GM12892 (cell line): Measurements from ENCODE around the gene HIGD2B. TPM values are rescaled to one million over a fixed set of nuclear protein-coding genes. Genes with fewer than 3 reads are reported as not detected.
"Not testable (repeated sequence)": the region's sequence is repeated elsewhere in the genome, so short reads cannot be mapped to it uniquely, and the experiment has no call there.

Experiments
- DNase-seq: peaks from one replicate; pipeline ENCODE4 v3.0.0; 2011; ENCODE audit not compliant: insufficient read length
- FAIRE-seq: peaks from 2 replicates; lab custom pipeline; 2011; peaks lifted over from hg19 to GRCh38; lab: Jason Lieb, UNC
- POLR2A ChIP-seq: IDR thresholded peaks from 2 replicates; pipeline ENCODE4 v1.6.1; 2011; ENCODE audit warnings: low read depth, low read length, control low read depth
- POLR2AphosphoS5 ChIP-seq: IDR thresholded peaks from 2 replicates; pipeline ENCODE4 v1.6.1; 2011; ENCODE audit warnings: low read depth, low read length, control low read depth
- TAF1 ChIP-seq: IDR thresholded peaks from 2 replicates; pipeline ENCODE4 v1.6.1; 2011; ENCODE audit warnings: low read depth, mild to moderate bottlenecking, control low read depth, low read length, borderline replicate concordance
- polyA plus RNA-seq: library from polyadenylated mRNA; unstranded; fragments of >200 nt; gene quantifications from one replicate; pipeline ENCODE4 v1.2.1, GENCODE V29; 2012; ENCODE audit warnings: missing spikeins, inconsistent platforms; ENCODE audit not compliant: missing spikeins

The HIGD2B gene, protein sequence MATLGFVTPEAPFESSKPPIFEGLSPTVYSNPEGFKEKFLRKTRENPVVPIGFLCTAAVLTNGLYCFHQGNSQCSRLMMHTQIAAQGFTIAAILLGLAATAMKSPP
- polyA plus RNA-seq = not detected

DNA sequence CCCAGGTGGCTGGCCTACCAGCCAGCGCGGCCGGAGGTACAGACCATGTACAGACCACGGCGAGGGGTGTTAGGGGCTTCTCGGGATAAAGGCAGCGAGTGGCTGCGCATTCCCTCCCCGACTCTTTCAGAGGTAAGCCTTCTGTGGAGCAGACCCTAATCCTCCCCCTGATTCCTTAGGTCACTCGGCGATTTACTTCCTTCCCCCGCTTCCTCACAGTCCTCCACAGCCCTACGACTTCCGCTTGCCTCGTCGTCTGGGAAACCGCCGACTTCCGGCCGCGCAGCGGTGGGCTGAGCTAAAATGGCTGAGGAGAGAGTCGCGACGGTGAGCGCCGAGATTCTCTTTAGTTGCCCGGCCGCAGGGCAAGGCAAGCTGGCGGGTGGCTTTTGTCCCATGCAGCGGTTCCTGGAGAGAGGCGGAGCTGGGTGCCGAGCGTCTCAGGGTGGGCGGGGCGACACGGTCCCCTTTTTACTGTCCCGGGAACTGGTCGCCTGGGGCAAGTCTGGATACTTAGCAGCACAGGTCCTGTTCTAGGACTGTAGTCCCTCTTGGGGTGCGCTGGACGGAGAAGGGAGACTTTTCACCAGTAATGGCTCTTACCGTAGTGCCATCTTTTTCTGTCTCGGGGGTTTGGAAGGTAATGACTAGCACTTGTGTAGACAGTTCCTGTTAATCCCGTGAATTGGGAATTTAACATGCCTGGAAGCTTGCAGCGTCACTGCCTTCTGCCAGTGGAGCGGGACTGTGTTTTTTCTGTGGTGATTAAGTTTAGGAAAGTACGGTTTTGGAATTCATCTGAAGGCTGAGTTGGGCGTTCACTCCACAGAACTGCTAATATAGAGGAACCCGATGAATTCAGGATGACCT lies at the start of gene HIGD2B, which contains the start of gene BBS4:
Gene HIGD2B (minus strand): TSS at position 258 of the 870 bp plus-strand sequence. CDS start 9,808 bp downstream, outside the sequence.
Gene BBS4 (plus strand): TSS at position 283 of the 870 bp plus-strand sequence. CDS start 21 bp downstream, at position 304.
- peak; percentile 95 for FAIRE-seq
- DNase-seq = peak; percentile 68
- TF ChIP-seq TAF1 = peak; percentile 66; the same call in 1 of the 2 replicates
- peak; percentile 62; the same call in 1 of the 2 replicates for TF ChIP-seq POLR2AphosphoS5
- peak; percentile 85 for TF ChIP-seq POLR2A

DNA sequence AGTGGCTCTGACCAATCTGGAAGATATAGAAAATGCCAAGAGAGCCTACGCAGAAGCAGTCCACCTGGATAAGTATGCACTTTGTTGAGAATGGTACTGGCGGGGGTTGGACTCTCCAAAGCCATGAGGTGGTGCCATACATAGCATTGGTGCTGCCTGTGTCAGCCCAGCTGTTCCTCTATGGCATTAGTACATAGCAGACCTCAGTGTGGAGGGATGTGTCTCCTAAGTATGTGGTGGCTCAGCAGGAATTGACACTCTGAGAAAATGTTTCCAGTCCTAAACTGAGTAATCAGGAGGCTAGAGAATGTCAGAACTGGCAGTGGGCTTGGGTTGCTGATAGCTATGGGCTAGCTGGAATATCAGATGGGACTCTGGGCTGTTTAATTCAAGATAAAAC lies 49.1 kb upstream of the HIGD2B start:
- DNase-seq = no peak
- FAIRE-seq = no peak
- TF ChIP-seq TAF1 = no peak
- TF ChIP-seq POLR2AphosphoS5 = no peak
- TF ChIP-seq POLR2A = no peak

DNA sequence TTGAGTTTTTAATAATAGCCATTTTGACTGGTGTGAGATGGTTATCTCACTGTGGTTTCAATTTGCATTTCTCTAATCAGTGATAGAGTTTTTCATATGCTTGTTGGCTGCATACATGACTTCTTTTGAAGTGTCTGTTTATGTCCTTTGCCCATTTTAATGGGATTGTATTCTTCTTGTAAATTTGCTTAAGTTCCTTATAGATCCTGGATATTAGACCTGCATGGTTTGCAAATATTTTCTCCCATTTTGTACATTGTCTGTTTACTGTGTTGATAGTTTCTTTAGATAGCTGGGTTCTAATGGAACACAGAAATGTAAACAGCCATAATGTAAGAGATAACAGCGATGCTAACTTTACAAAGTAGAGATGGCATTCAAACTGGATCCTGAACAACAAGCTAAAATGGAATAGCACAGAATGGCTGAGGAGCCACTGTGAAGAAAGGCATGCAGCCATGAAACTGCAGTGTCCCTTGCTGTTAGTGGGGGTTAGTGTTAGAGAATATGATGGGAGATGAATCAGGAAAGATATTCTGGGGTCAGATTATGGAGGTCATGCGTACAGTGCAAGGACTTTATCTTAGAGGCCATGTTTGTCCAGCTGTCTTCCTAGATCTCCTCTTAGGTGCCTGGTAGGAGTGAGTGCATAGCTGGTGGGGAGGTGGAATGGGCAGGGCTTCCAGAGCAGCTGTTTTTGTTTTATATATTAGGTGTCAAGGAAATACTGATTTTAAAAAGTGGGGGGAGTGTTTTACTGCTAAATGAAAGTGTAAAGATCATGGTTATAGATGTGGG lies 48.2 kb upstream of the HIGD2B start:
- TF ChIP-seq POLR2AphosphoS5 (no peak), TAF1 (no peak), POLR2A (no peak)
- no peak for DNase-seq
- peak; percentile 33 for FAIRE-seq

DNA sequence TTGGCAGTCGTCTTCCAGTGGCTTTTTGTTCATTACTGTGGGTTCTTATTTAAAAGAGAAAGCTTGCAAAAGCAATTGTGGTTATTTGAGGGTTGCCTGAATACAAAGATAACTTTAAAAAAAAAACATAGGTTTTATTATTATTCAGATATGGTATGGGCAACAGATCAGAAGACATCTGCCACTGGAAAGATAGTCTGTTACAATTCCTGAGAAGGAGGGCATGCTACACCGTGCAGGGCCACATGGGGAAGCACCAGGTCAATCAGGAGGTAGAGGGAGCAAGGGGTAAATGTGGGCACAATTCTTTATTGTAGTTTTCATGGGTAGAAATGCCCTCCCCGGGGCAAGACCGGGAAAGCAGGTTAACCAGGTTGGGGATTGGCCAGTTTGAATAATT lies 46.5 kb upstream of the HIGD2B start:
- no peak for FAIRE-seq
- DNase-seq = no peak
- TF ChIP-seq POLR2AphosphoS5 (no peak), TAF1 (no peak), POLR2A (no peak)

DNA sequence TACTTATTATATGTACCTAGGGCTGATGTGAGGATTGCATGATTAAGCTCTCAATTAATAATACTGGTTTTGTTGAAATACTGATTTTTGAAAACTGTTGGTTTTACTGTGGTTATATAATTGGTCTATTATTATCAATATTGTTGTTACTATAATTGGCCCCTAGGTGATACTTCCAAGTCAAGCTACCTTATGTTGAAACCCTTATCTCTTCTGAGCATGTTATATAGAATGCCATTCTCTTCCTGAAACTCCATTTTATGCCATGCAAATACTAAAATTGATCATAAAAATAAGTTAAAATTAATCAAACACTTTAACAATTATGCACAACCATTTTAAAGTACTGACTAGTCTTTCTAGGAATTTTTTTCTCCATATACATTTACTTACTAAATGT lies 46.1 kb upstream of the HIGD2B start:
- TF ChIP-seq POLR2A = no peak
- no peak for TF ChIP-seq POLR2AphosphoS5
- TF ChIP-seq TAF1 = no peak
- FAIRE-seq = no peak

DNA sequence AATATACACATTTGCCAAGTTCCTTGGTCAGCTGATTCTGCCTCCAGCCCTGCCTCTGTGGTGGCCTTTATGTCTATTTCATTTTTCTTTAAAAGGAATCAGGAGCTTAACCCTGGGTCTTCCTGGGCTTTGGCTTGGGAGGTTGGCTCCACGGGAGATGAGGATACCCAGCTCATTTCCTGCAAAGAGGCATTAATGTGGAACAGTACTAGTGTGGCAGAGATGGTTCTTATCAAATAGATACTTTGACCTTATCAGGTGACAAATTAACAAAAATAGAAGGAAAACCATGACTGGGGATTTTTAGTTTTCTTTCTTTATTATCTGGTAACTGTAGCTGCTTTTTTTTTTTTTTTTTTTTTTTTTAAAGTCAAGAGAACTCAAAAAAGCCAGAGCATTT lies 42.8 kb upstream of the HIGD2B start:
- TF ChIP-seq POLR2AphosphoS5 (no peak), TAF1 (no peak), POLR2A (no peak)
- DNase-seq (no peak), FAIRE-seq (no peak)

More for the DNA sequence above, 46.1 kb upstream of the HIGD2B start:
- DNase-seq = no peak

DNA sequence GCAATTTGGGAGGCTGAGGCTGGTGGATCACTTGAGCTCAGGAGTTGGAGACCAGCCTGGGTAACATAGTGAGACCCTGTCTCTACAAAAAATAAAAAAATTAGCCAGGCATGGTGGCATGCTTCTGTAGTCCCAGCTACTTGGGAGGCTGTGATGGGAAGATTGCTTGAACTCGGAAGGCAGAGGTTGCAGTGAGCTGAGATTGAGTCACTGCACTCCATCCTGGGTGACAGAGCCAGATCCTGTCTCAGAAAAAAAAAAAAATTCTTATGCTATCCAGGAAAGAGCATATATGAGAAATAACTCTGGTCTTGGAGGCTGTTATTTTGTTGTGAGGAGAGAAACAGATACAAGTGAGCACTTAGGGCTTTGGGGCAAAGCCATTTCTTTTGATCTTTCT lies 42.3 kb upstream of the HIGD2B start:
- FAIRE-seq, DNase-seq: not testable (repeated sequence)

DNA sequence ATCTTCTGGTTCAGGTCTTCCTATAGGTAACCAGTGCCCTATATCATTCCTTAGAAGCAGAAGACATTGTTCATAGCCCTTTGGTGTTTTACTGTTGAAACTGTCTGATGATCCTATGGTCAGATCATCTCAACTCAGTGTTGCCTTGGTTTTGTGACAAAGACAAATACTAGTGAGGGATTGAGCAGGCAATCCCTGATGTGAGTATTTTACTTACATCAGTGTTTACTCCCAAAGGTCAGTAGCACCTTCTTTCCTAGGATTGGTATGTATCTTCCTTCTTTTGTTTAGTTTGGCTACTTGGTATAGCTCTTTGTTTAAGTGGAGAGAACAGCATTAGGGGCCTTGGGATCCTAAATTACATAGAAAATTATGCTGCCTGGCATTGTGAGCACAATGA lies 41.2 kb upstream of the HIGD2B start:
- FAIRE-seq (no peak), DNase-seq (no peak)
- TF ChIP-seq POLR2A (no peak), POLR2AphosphoS5 (no peak), TAF1 (no peak)

DNA sequence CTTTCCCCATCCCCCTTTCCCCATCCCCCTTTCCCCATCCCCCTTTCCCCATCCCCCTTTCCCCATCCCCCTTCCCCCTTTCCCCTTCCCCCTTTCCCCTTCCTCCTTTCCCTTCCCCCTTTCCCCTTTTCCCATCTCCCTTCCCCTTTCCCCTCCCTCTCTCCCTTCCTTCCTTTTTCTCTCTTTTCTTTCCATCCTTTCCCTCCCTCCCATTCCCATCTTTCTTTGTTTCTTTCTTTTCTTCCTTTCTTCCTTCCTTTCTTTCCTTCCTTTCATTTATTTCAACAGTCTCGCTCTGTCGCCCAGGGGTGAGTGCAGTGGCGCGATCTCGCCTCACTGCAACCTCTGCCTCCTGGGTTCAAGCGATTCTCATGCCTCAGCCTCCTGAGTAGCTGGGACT lies 39.9 kb upstream of the HIGD2B start:
- not testable (repeated sequence) for DNase-seq, FAIRE-seq

DNA sequence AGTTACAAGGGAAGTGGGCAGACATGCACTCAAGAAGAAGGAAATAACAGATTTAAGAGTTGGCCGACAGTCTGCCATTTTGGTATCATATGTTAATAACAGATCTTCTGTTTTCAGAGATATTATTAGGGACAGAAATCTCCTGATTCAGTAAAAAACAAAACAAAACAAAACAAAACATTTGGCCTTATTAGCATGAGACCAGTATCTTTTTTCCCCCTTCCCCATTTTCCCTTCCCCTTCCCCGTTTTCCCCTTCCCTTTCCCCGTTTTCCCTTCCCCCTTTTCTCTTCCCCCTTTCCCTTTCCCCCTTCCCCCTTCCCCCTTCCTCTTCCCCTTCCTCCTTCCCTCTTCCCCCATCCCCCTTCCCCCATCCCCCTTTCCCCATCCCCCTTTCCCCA lies 39.5 kb upstream of the HIGD2B start:
- DNase-seq (no peak), FAIRE-seq (no peak)
- no peak for TF ChIP-seq TAF1
- no peak for TF ChIP-seq POLR2AphosphoS5
- TF ChIP-seq POLR2A = no peak

DNA sequence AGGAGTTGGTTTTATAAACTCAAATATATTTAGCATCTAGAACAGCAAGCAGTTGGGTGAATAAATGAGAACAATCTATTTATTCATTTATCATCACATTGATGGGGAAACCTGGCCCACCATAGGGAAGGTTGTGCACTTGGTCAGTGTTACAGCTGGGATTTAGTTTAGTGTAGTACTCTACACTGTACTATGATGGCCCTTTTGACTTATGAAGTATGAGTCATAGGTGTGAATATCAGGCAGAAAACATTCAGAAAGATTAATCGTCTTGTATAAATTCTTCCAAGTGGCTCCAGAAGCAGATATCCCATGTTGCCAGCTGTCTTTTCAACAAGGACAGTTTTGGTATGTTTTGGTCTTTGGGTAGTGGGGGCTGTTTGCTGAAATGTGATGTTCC lies 38.0 kb upstream of the HIGD2B start:
- DNase-seq = no peak

More for the DNA sequence above, 38.0 kb upstream of the HIGD2B start:
- no peak for TF ChIP-seq POLR2A
- no peak for TF ChIP-seq POLR2AphosphoS5
- no peak for TF ChIP-seq TAF1
- FAIRE-seq = no peak
